HG03378 (cell line): Measurements from ENCODE around the gene FRAT2.
"Not testable (repeated sequence)": the region's sequence is repeated elsewhere in the genome, so short reads cannot be mapped to it uniquely, and the experiment has no call there.

ENCODE experiments used
- ATAC-seq: cut with Tn5 transposase; IDR thresholded peaks from one replicate; pipeline ENCODE4 v1.9.1; 2021; ENCODE audit warnings: mild to moderate bottlenecking, moderate library complexity; ENCODE audit not compliant: unreplicated experiment

FRAT2 gene

GRCh38 chr10:97356918-97357317 lies 22.4 kb upstream of the FRAT2 start:
- ATAC-seq = no peak

DNA sequence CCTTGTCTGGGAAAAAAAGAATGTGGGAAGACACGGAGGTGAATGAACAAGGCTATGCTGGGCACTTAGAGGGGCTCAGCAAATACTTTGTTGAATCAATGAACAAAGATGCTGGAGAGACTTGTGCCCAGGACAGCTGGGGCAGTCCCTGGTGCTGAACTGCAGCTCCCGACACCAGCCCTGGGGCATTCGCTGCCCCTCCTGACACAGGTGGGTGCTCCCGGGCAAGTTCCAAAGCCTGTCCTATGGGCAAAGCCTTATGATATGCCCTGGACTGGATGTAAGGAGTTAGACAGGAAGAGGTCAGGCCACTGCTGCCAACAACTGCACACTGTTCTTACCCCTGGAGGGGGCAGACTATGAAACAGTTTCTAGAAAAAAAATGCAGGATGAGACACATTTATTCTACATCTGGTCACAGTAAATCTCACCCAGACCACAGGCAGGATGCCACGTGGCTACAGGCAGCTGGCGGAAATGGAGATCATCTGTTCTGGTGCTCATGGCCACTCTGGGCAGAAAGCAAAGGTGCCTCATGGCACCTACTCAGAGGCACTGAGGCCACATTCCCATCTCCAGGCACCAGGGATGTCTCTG lies 21.9 kb upstream of the FRAT2 start:
- ATAC-seq = no peak

- ATAC-seq = no peak
These were observed 21.0 kb upstream of the FRAT2 start for GRCh38 chr10:97355571-97355975.

GRCh38 chr10:97353945-97354344 lies 19.4 kb upstream of the FRAT2 start:
- no peak for ATAC-seq

- no peak for ATAC-seq
These were observed 15.4 kb upstream of the FRAT2 start for GRCh38 chr10:97349752-97350513.

DNA sequence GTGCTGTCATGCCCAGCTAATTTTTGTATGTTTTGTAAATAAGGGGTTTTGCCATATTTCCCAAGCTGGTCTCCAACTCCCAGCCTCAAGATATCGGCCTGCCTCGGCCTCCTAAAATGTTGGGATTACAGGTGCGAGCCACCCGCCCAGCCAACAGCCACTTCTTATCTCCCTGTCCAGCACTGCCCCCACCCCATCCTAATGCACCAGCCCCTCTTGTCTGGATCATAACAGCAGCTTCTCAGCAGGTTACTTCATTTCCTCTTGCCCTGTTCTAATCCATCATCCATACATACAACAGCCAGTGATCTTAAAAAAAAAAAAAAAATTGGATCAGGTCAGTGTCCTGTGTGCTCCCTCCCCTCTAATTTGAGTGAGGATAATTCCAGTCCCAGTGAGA lies 12.8 kb upstream of the FRAT2 start:
- no peak for ATAC-seq

- ATAC-seq = not testable (repeated sequence)
These were observed 9.1 kb upstream of the FRAT2 start for GRCh38 chr10:97343664-97344063.

DNA sequence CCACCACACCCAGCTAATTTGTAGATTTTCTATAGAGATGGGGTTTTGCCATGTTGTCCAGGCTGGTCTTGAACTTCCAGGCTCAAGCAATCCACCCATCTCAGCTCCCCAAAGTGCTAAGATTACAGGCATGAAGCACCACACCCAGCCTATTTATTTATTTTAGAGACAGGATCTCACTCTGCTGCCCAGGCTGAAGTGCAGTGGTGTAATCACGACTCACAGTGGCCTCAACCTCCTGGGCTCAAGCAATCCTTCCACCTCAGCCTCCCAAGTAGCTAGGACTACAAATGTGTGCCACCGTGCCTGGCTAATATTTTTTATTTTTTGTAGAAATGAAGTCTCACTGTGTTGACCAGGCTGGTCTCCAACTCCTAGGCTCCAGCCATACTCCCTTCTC lies 6.9 kb upstream of the FRAT2 start:
- ATAC-seq = no peak

- ATAC-seq = no peak
These were observed 3.5 kb upstream of the FRAT2 start for GRCh38 chr10:97338041-97338440.

DNA sequence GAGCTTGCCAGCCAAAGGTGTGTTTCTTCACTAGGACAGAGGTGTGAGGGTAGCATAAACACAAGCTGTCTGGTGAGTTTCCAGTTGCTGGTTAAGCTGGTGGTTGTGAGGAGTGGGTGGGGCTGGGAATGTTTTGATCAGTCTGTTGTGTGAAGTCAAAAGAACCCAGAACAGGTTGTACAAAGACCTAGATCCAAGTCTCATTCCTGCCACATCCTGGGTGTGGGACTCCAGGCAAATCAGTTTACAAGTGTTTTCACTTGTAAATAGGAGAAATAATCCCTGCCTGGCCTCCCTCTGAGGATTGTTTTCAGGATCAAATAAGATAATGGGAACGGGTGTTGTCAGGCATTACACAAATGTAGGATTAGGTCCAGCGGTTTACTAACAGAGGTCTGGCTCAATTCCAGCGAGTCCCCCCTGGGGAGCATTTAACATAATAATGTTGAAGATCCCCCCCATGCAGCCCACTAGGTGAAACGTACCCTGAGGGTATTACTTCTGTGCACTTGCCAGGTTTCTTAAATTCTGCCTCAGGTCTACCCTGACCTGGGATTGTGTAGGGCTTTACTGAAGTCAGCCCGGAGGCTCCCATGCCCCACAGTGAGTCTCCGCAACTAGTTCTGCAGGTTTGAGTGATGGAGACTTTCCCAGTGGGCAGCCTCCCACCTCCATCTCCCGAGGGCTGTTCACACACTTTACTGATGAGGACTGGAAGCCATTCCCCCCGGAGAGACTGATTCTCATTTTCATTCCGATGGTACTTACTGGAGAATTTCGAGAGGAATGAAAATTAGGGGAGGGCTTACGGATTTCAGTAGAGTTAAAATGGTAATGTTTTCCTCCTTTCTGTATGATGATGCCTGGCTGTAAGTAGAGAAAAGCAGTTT lies 2.7 kb upstream of the FRAT2 start:
- ATAC-seq = no peak

DNA sequence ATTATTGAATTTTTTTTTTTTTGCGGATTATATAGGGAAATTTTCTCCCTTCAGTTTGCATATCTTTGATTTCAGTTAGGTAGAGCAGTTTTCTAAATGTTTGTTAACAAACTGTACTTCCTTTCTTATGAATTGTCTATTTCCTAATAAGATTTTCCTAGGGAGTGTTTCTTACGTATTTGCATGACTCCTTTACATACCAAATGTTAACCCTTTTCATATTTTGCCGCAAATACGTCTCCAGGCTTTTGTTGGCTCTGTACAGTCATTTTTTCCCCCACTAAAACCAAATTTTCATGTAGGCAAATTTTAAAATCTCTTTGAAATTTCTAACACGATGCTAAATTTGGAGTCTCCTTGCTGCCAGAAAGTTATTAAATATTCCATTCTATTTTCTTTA lies 1.9 kb upstream of the FRAT2 start:
- ATAC-seq = no peak

DNA sequence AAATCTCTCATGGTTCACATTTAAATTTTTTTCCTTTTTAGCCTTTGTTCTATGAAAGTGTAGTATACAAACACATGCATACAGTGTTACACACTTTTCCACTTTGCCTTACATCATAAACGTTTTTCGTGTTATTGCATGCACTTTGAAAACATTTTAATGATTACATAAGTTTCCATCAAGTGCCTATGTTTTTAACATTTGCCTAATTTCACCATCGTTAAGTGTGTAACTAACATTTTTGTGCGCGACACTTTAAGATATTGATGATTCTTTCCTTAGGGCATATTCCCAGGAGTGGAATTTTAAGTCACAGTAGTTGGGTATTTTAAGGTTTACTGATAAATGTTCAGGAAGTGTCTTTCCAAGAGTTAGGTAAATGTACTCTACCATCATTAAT lies 1.5 kb upstream of the FRAT2 start:
- no peak for ATAC-seq

GRCh38 chr10:97335188-97335619 lies 675 bp upstream of the FRAT2 start:
- peak; percentile 11 for ATAC-seq

GRCh38 chr10:97333601-97334369 lies 744 bp downstream of the FRAT2 start:
- no peak for ATAC-seq

DNA sequence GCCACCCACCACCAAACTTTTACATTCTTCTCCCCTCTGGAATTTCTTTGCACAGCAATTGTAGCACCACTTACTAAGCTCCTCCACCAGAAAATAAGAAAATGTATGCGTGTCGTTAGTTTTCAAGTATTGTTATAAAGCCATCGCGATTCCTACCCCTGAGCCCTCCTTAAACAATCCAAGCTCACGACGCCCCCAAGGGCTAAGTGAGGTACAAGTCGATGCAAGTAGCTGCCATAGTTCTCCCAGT lies 1.3 kb downstream of the FRAT2 start:
- no peak for ATAC-seq

DNA sequence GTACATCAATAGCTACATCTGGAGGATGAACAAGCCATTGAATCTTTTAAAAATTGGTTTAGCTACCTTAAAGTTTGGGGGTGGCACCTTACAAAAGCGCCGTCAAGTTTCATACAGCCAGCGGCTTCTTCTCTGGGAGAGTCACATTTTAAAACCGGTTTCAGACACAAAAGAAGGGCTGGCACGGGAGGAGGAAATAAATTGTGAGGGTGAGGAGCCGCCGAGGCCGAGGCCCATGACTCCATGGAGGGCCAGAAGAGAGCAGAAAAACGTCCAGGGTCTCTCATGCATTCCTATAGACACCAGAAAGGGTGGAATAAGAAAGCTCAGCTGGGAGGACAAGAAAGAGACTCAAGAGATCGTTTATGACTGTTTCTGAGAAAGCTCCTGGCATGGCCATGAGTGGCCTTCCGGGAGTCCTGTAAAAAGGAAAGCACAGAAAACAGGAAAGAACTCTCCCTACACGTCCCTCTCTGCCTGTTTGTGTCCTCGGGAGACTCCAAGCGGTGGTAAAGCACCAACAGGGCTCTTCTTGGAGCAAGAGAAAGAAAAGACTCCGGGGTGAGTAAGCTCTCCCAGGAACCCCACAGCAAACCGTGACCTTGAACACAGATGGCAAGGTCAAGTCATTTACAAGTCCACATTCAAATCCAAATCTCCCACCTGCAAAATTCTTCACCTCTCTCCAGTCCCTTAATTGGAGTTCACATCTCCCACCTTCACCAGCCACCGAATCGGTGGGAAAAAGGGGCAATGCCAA lies 1.8 kb downstream of the FRAT2 start:
- no peak for ATAC-seq

- ATAC-seq = no peak
These were observed 3.3 kb downstream of the FRAT2 start for GRCh38 chr10:97331153-97331703.

DNA sequence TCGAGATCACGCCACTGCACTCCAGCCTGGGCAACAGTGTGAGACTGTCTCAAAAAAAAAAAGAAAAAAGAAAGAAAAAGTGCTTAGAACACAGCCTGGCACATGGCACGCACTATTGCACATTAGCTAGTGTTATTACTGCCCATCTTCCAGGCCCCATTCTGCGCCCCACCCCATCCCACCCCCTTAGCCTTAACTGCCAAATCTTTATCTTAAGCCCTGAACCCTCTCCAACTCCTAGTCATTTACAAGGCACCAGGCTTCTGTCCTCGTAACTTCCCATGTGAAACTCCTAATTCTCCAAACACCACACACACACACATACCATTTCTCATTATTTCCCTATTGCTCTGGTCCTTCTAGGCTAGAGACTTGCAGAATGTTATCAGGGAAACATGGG lies 4.8 kb downstream of the FRAT2 start:
- ATAC-seq = no peak

- ATAC-seq = no peak
These were observed 5.7 kb downstream of the FRAT2 start for GRCh38 chr10:97328646-97329453.
